Loucy (cell line): ENCODE data around the gene NRP1.
A peak's percentile ranks its signal among the peaks of the same experiment; 100 is the strongest.

Source experiments
- H2AFZ ChIP-seq: fragments of 200-600 bp; sonication (generic); 2 replicates; pipeline ENCODE4 v1.6.0; 2016; ENCODE audit warnings: antibody characterized with exemption, mild to moderate bottlenecking, low read length, moderate library complexity
- H3F3A ChIP-seq: fragments of 200-600 bp; 2 replicates; pipeline ENCODE4 v1.6.0; 2016; ENCODE audit warnings: antibody characterized with exemption, low read depth, mild to moderate bottlenecking
- H3K27me3 ChIP-seq: fragments of 200-600 bp; sonication (generic); 2 replicates; pipeline ENCODE4 v1.6.1; 2014; ENCODE audit warnings: low read length, mild to moderate bottlenecking; ENCODE audit not compliant: insufficient read depth, poor library complexity, severe bottlenecking
- H3K36me3 ChIP-seq: fragments of 200-600 bp; sonication (generic); 2 replicates; pipeline ENCODE4 v1.6.1; 2016; ENCODE audit warnings: low read length; ENCODE audit not compliant: insufficient read depth
- H3K4me1 ChIP-seq: fragments of 200-600 bp; sonication (generic); 2 replicates; pipeline ENCODE4 v1.5.1; 2014; ENCODE audit warnings: low read length, mild to moderate bottlenecking; ENCODE audit not compliant: insufficient read depth, poor library complexity, severe bottlenecking
- H3K4me2 ChIP-seq: fragments of 200-600 bp; sonication (generic); 2 replicates; pipeline ENCODE4 v1.6.0; 2014; ENCODE audit warnings: antibody characterized with exemption, low read length, low read depth, mild to moderate bottlenecking; ENCODE audit not compliant: poor library complexity, severe bottlenecking
- H3K4me3 ChIP-seq: fragments of 200-600 bp; sonication (generic); 2 replicates; pipeline ENCODE4 v1.5.1; 2014; ENCODE audit warnings: low read length, mild to moderate bottlenecking, mixed read lengths; ENCODE audit not compliant: poor library complexity, severe bottlenecking
- H3K79me2 ChIP-seq: fragments of 200-600 bp; sonication (generic); 2 replicates; pipeline ENCODE4 v1.6.1; 2014; ENCODE audit warnings: low read length; ENCODE audit not compliant: insufficient read depth
- H3K9ac ChIP-seq: fragments of 200-600 bp; sonication (generic); 2 replicates; pipeline ENCODE4 v1.6.0; 2014; ENCODE audit warnings: mild to moderate bottlenecking, low read depth, low read length, moderate library complexity; ENCODE audit not compliant: poor library complexity, severe bottlenecking
- H3K9me2 ChIP-seq: fragments of 200-600 bp; sonication (generic); replicated peaks from 2 replicates; pipeline ENCODE4 v1.6.1; 2016; ENCODE audit warnings: low read depth, low read length, mixed read lengths
- H3K9me3 ChIP-seq: fragments of 200-600 bp; sonication (generic); 2 replicates; pipeline ENCODE4 v1.6.1; 2014; ENCODE audit warnings: mild to moderate bottlenecking, antibody characterized with exemption, low read length, low read depth; ENCODE audit not compliant: insufficient read depth
- H4K20me1 ChIP-seq: fragments of 200-600 bp; sonication (generic); 2 replicates; pipeline ENCODE4 v1.6.0; 2014; ENCODE audit warnings: antibody characterized with exemption, low read length, mild to moderate bottlenecking; ENCODE audit not compliant: insufficient read depth, poor library complexity, severe bottlenecking
- CTCF ChIP-seq: fragments of 200-600 bp; sonication (generic); conservative IDR thresholded peaks from 2 replicates; pipeline ENCODE4 v1.5.1; 2014; ENCODE audit warnings: mild to moderate bottlenecking, antibody characterized with exemption, low read length
- EZH2phosphoT487 ChIP-seq: fragments of 200-600 bp; IDR thresholded peaks from 2 replicates; pipeline ENCODE4 v1.6.1; 2018; ENCODE audit warnings: antibody characterized with exemption, mild to moderate bottlenecking, moderate library complexity, borderline replicate concordance

Gene NRP1

GRCh38 chr10:33328253-33328652, 6.2 kb downstream of the NRP1 start:
- H3K9me2 ChIP-seq: no peaks in the 10 kb centered on the region
- no peaks in the 10 kb centered on the region for H3K36me3 ChIP-seq
- no peaks in the 10 kb centered on the region for H3K9me3 ChIP-seq
- H3K4me3 ChIP-seq: no peak overlapping the region
- no peaks in the 10 kb centered on the region for H3K79me2 ChIP-seq
- H3K4me1 ChIP-seq: peaks cover 52% of the 10 kb centered on the region
- H3F3A ChIP-seq: 0 out of 2 replicates have a peak, but pooled peaks cover 3% of the 10 kb centered on the region
- H2AFZ ChIP-seq: no peak overlapping the region
- TF ChIP-seq EZH2phosphoT487: no peak
- TF ChIP-seq CTCF: no peak
- H4K20me1 ChIP-seq: no peaks in the 10 kb centered on the region
- no peak overlapping the region for H3K9ac ChIP-seq
- no peak overlapping the region for H3K4me2 ChIP-seq
- no peaks in the 10 kb centered on the region for H3K27me3 ChIP-seq

GRCh38 chr10:33327751-33328150, 6.7 kb downstream of the NRP1 start:
- no peaks in the 10 kb centered on the region for H3K36me3 ChIP-seq
- no peak overlapping the region for H3K4me2 ChIP-seq

GRCh38 chr10:33326933-33327332, 7.5 kb downstream of the NRP1 start:
- Histone ChIP-seq H3K9me3 (no peaks in the 10 kb centered on the region), H3K36me3 (no peaks in the 10 kb centered on the region), H3K9me2 (no peaks in the 10 kb centered on the region), H3K9ac (no peak overlapping the region), H3K4me2 (no peak overlapping the region), H3K79me2 (no peaks in the 10 kb centered on the region), H3K4me1 (peaks cover 39% of the 10 kb centered on the region), H3F3A (no peaks in the 10 kb centered on the region), H4K20me1 (no peaks in the 10 kb centered on the region), H3K27me3 (no peaks in the 10 kb centered on the region), H3K4me3 (no peak overlapping the region), H2AFZ (no peak overlapping the region)
- TF ChIP-seq CTCF (no peak), EZH2phosphoT487 (no peak)

More at GRCh38 chr10:33327751-33328150, 6.7 kb downstream of the NRP1 start:
- Histone ChIP-seq H3F3A (0 out of 2 replicates have a peak, but pooled peaks cover 3% of the 10 kb centered on the region), H3K9me2 (no peaks in the 10 kb centered on the region), H2AFZ (no peak overlapping the region), H3K79me2 (no peaks in the 10 kb centered on the region), H3K27me3 (no peaks in the 10 kb centered on the region), H4K20me1 (no peaks in the 10 kb centered on the region), H3K9ac (no peak overlapping the region), H3K9me3 (no peaks in the 10 kb centered on the region), H3K4me3 (no peak overlapping the region), H3K4me1 (peaks cover 47% of the 10 kb centered on the region)
- TF ChIP-seq CTCF (peak; percentile 70), EZH2phosphoT487 (no peak)
